ENCODE data around the gene CEP112. TPM values are rescaled to one million over a fixed set of nuclear protein-coding genes. Genes with fewer than 3 reads are reported as not detected.

CEP112 gene
- polyA plus RNA-seq, 4 donors, result 14.2 to 20.3 (median 14.3) TPM

- DNase-seq (ENCODE audit: low read depth in 4 of 4, low spot score in 2 of 4), result no peak
These were observed 604.3 kb downstream of the CEP112 start for GRCh38 chr17:65587534-65588180.

- DNase-seq (ENCODE audit: low read depth in 4 of 4, low spot score in 2 of 4), result no peak
These were observed 605.0 kb downstream of the CEP112 start for GRCh38 chr17:65586899-65587298.

Other genes starting within 250 kb of the CEP112 start
- gene APOH, start 37.3 kb upstream of the CEP112 start, polyA plus RNA-seq (ENCODE audit: insufficient read length in 4 of 4), result 10 to 100 TPM in 1 of 4 donors, under 1 TPM in 1, not detected in 2; 0.21 to 34.8 TPM
- 10 to 100 TPM; 19.9 to 27.8 (median 24.5) TPM for gene PRKCA, start 110.5 kb upstream of the CEP112 start, polyA plus RNA-seq (ENCODE audit: insufficient read length in 4 of 4)